ENCODE measurements around the gene SNX10.

DNA sequence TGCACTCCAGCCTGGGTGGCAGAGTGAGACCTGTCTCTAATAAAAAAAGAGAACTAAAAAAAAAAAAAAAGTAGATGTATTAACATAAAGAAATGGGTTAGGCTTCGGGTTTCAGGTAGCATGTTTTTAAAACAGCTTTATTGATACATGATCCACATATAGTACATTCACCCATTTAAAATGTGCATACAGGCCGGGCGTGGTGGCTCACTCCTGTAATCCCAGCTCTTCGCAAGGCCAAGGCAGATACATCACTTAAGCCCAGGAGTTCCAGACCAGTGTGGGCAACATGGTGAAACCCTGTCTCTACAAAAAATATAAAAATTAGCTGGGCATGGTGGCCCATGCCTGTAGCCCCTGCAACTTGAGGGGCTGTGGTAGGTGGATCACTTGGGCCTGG lies 39.5 kb downstream of the SNX10 start:
- TF ChIP-seq, protein P1, sequence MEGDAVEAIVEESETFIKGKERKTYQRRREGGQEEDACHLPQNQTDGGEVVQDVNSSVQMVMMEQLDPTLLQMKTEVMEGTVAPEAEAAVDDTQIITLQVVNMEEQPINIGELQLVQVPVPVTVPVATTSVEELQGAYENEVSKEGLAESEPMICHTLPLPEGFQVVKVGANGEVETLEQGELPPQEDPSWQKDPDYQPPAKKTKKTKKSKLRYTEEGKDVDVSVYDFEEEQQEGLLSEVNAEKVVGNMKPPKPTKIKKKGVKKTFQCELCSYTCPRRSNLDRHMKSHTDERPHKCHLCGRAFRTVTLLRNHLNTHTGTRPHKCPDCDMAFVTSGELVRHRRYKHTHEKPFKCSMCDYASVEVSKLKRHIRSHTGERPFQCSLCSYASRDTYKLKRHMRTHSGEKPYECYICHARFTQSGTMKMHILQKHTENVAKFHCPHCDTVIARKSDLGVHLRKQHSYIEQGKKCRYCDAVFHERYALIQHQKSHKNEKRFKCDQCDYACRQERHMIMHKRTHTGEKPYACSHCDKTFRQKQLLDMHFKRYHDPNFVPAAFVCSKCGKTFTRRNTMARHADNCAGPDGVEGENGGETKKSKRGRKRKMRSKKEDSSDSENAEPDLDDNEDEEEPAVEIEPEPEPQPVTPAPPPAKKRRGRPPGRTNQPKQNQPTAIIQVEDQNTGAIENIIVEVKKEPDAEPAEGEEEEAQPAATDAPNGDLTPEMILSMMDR (IDR thresholded peaks at IDR 0.05; ENCODE audit: low read depth, low read length), result no peak
- TF ChIP-seq, protein P2, sequence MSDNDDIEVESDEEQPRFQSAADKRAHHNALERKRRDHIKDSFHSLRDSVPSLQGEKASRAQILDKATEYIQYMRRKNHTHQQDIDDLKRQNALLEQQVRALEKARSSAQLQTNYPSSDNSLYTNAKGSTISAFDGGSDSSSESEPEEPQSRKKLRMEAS (IDR thresholded peaks at IDR 0.05; ENCODE audit: low read depth, low read length), result no peak
- no peak for TF ChIP-seq POLR2A (IDR thresholded peaks at IDR 0.05; ENCODE audit: extremely low read depth, insufficient read length)

Measured in NB4 (cell line).